IMR-90 (cell line): ENCODE measurements around the gene ZNF296. TPM values are rescaled to one million over a fixed set of nuclear protein-coding genes. Genes with fewer than 3 reads are reported as not detected.

Experiments used
- ATAC-seq: fragments of 200-7000 bp; cut with Tn5 transposase; 2 replicates; pipeline ENCODE4 v1.9.1; 2020; ENCODE audit warnings: low read depth, mild to moderate bottlenecking, moderate library complexity
- BruUV-seq: library from RNA; stranded (reverse); fragments of 400-500 nt; replicated peaks from 2 replicates; lab custom pipeline; 2021; lab: Mats Ljungman, UMichigan
- CTCF ChIA-PET: fragments of 300-600 bp; formaldehyde crosslinking; extraction: SDS; loops from one replicate; lab custom pipeline; 2021; ENCODE audit warnings: antibody characterized with exemption; lab: Yijun Ruan, JAX
- POLR2A ChIA-PET: fragments of 300-600 bp; sonication (Branson Sonifier 250); formaldehyde crosslinking; loops from one replicate; lab custom pipeline; 2022; ENCODE audit warnings: antibody characterized with exemption; ENCODE audit not compliant: unreplicated experiment; lab: Charles Lee
- DNase-seq: peaks from one replicate; pipeline ENCODE4 v3.0.0; 2013
- H2AFZ ChIP-seq: replicated peaks from 2 replicates; pipeline ENCODE3; 2013; ENCODE audit warnings: low read length, mild to moderate bottlenecking; ENCODE audit not compliant: poor library complexity
- H2AK5ac ChIP-seq: 2 replicates; pipeline ENCODE4 v1.6.1; 2013; ENCODE audit warnings: low read depth, low read length, inconsistent platforms
- H2AK9ac ChIP-seq: replicated peaks from 2 replicates; pipeline ENCODE3; 2013; ENCODE audit warnings: mild to moderate bottlenecking, low read depth, low read length, moderate library complexity; ENCODE audit not compliant: poor library complexity
- H2BK120ac ChIP-seq: 2 replicates; pipeline ENCODE4 v1.6.1; 2013; ENCODE audit warnings: low read depth, low read length, inconsistent platforms
- H2BK15ac ChIP-seq: 3 replicates; pipeline ENCODE4 v1.6.1; 2013; ENCODE audit warnings: low read depth, low read length, inconsistent platforms
- H2BK20ac ChIP-seq: 2 replicates; pipeline ENCODE4 v1.6.1; 2013; ENCODE audit warnings: low read depth, mild to moderate bottlenecking, inconsistent platforms, low read length, moderate library complexity
- H2BK5ac ChIP-seq: 2 replicates; pipeline ENCODE4 v1.6.1; 2013; ENCODE audit warnings: mild to moderate bottlenecking, low read depth, low read length, inconsistent platforms; ENCODE audit not compliant: poor library complexity, severe bottlenecking
- H3K14ac ChIP-seq: replicated peaks from 2 replicates; pipeline ENCODE4 v1.6.1; 2013; ENCODE audit warnings: low read depth, low read length, inconsistent platforms
- H3K18ac ChIP-seq: 2 replicates; pipeline ENCODE4 v1.6.1; 2013; ENCODE audit warnings: low read depth, low read length, control low read depth
- H3K23ac ChIP-seq: 2 replicates; pipeline ENCODE4 v1.6.1; 2013; ENCODE audit warnings: low read depth, low read length, inconsistent platforms
- H3K27ac ChIP-seq: 2 replicates; pipeline ENCODE4 v1.5.1; 2013; ENCODE audit warnings: mild to moderate bottlenecking, control low read depth, low read length; ENCODE audit not compliant: insufficient read depth
- H3K27me3 ChIP-seq: 2 replicates; pipeline ENCODE4 v1.6.1; 2013; ENCODE audit warnings: low read length; ENCODE audit not compliant: control insufficient read depth, insufficient read depth
- H3K36me3 ChIP-seq: 2 replicates; pipeline ENCODE4 v1.6.1; 2013; ENCODE audit warnings: low read length, mixed read lengths; ENCODE audit not compliant: control insufficient read depth, insufficient read depth
- H3K4ac ChIP-seq: 2 replicates; pipeline ENCODE4 v1.6.1; 2013; ENCODE audit warnings: low read depth, low read length, inconsistent platforms
- H3K4me1 ChIP-seq: 2 replicates; pipeline ENCODE4 v1.6.1; 2013; ENCODE audit warnings: low read length, mixed read lengths; ENCODE audit not compliant: control insufficient read depth, insufficient read depth
- H3K4me2 ChIP-seq: 2 replicates; pipeline ENCODE4 v1.6.1; 2013; ENCODE audit warnings: low read depth, mild to moderate bottlenecking, control low read depth, low read length, moderate library complexity
- H3K4me3 ChIP-seq: 2 replicates; pipeline ENCODE4 v1.5.1; 2013; ENCODE audit warnings: low read depth, mild to moderate bottlenecking, control low read depth, low read length, moderate library complexity; ENCODE audit not compliant: insufficient read depth
- H3K56ac ChIP-seq: 2 replicates; pipeline ENCODE4 v1.6.1; 2013; ENCODE audit warnings: low read length, inconsistent platforms; ENCODE audit not compliant: insufficient read depth; ENCODE audit errors: extremely low read depth
- H3K79me1 ChIP-seq, 2 experiments: 2 replicates each; pipeline ENCODE4 v1.6.1; 2013; ENCODE audit warnings: low read length in 2 of 2, inconsistent platforms in 1 of 2, low read depth in 1 of 2
- H3K9ac ChIP-seq: 2 replicates; pipeline ENCODE4 v1.6.1; 2013; ENCODE audit warnings: low read depth, low read length, control low read depth
- H3K9me1 ChIP-seq: 2 replicates; pipeline ENCODE4 v1.6.1; 2013; ENCODE audit warnings: low read length, inconsistent platforms; ENCODE audit not compliant: insufficient read depth
- H3K9me3 ChIP-seq: 2 replicates; pipeline ENCODE4 v1.6.1; 2013; ENCODE audit warnings: low read length; ENCODE audit not compliant: control insufficient read depth, insufficient read depth
- H4K20me1 ChIP-seq: 2 replicates; pipeline ENCODE4 v1.6.1; 2013; ENCODE audit warnings: low read length, inconsistent platforms; ENCODE audit not compliant: insufficient read depth
- H4K5ac ChIP-seq: 2 replicates; pipeline ENCODE4 v1.6.1; 2013; ENCODE audit warnings: mild to moderate bottlenecking, low read depth, low read length, control low read depth
- H4K8ac ChIP-seq, 2 experiments: 2 replicates each; pipeline ENCODE4 v1.6.1; 2013; ENCODE audit warnings: low read depth in 2 of 2, low read length in 2 of 2, control low read depth in 1 of 2, inconsistent platforms in 1 of 2
- H4K91ac ChIP-seq: 2 replicates; pipeline ENCODE4 v1.6.1; 2013; ENCODE audit warnings: low read depth, low read length, inconsistent platforms; ENCODE audit not compliant: insufficient read depth
- BHLHE40 ChIP-seq: fragments of 150-350 bp; IDR thresholded peaks from 2 replicates; pipeline ENCODE4 v1.6.1; 2016; ENCODE audit warnings: mild to moderate bottlenecking, low read depth, low read length
- CEBPB ChIP-seq: IDR thresholded peaks from 2 replicates; pipeline ENCODE4 v1.6.1; 2012; ENCODE audit warnings: low read depth, low read length, improper control_type of control experiment
- CHD1 ChIP-seq: IDR thresholded peaks from 2 replicates; pipeline ENCODE4 v1.6.1; 2012; ENCODE audit warnings: low read depth, low read length, improper control_type of control experiment
- FOS ChIP-seq: fragments of 150-350 bp; IDR thresholded peaks from 2 replicates; pipeline ENCODE4 v1.6.1; 2016; ENCODE audit warnings: low read depth, low read length
- MAFK ChIP-seq: IDR thresholded peaks from 2 replicates; pipeline ENCODE4 v1.6.1; 2012; ENCODE audit warnings: low read depth, low read length, improper control_type of control experiment
- MAZ ChIP-seq: IDR thresholded peaks from 2 replicates; pipeline ENCODE4 v1.6.1; 2012; ENCODE audit warnings: low read depth, mild to moderate bottlenecking, low read length, improper control_type of control experiment, moderate library complexity, borderline replicate concordance
- MXI1 ChIP-seq: IDR thresholded peaks from 2 replicates; pipeline ENCODE4 v1.6.1; 2012; ENCODE audit warnings: low read depth, mild to moderate bottlenecking, low read length, moderate library complexity, borderline replicate concordance
- NFE2L2 ChIP-seq: fragments of 150-350 bp; IDR thresholded peaks from 2 replicates; pipeline ENCODE4 v1.6.1; 2016; ENCODE audit warnings: low read depth, mild to moderate bottlenecking, low read length
- POLR2A ChIP-seq: IDR thresholded peaks from 2 replicates; pipeline ENCODE4 v1.6.1; 2012; ENCODE audit warnings: mild to moderate bottlenecking, low read depth, low read length
- RAD21 ChIP-seq: IDR thresholded peaks from 2 replicates; pipeline ENCODE4 v1.6.1; 2012; ENCODE audit warnings: low read length, improper control_type of control experiment
- RCOR1 ChIP-seq: IDR thresholded peaks from 2 replicates; pipeline ENCODE4 v1.6.1; 2012; ENCODE audit warnings: mild to moderate bottlenecking, low read length, improper control_type of control experiment; ENCODE audit not compliant: insufficient replicate concordance
- RFX5 ChIP-seq: IDR thresholded peaks from 2 replicates; pipeline ENCODE4 v1.8.0; 2012; ENCODE audit warnings: low read depth, mild to moderate bottlenecking, low read length, moderate library complexity
- SMC3 ChIP-seq: fragments of 150-350 bp; IDR thresholded peaks from 2 replicates; pipeline ENCODE4 v1.6.1; 2016; ENCODE audit warnings: low read depth, mild to moderate bottlenecking, antibody characterized with exemption, low read length, moderate library complexity
- WGBS, 2 experiments: methylation state at CpG; one replicate each; pipeline versions ENCODE4 v1.1.5 to v1.1.7; 2013; ENCODE audit warnings: missing lambda C conversion rate in 2 of 2; ENCODE audit not compliant: insufficient read length in 1 of 2; ENCODE audit errors: extremely low coverage in 2 of 2; 5-methylcytosine and 5-hydroxymethylcytosine counted together
- dilution Hi-C: fragments of 300-500 bp; cut with HindIII; formaldehyde crosslinking; loops from one replicate; pipeline ENCODE4 v1.14.3; 2018; ENCODE audit warnings: low sequenced_read_pairs; ENCODE audit not compliant: unreplicated experiment
- in situ Hi-C: fragments of 300-500 bp; cut with MboI; formaldehyde crosslinking; loops from 3 replicates; pipeline ENCODE4 v1.14.3; 2019; ENCODE audit warnings: low sequenced_read_pairs, inconsistent platforms, mixed read lengths
- intact Hi-C: fragments of 100-400 bp; cut with micrococcal nuclease; formaldehyde crosslinking; loops from 2 replicates; pipeline ENCODE4 v1.10.0; 2022
- polyA plus RNA-seq, 3 experiments: library from polyadenylated mRNA; depleted of rRNA; stranded (reverse); fragments of >200 nt; gene quantifications; 2 replicates each; pipeline ENCODE4 v1.2.3, GENCODE V29; 2012; ENCODE audit warnings: low replicate concordance in 1 of 3
- total RNA-seq: library from RNA; depleted of rRNA; stranded (reverse); fragments of >200 nt; gene quantifications from 2 replicates; pipeline ENCODE4 v1.2.3, GENCODE V29; 2012
- TF ChIP-seq, protein P1 (sequence below): fragments of 150-350 bp; IDR thresholded peaks from 2 replicates; pipeline ENCODE4 v1.6.1; 2017; ENCODE audit warnings: mild to moderate bottlenecking, antibody characterized with exemption, low read length, low read depth
- TF ChIP-seq, protein P2 (sequence below): fragments of 150-350 bp; IDR thresholded peaks from 2 replicates; pipeline ENCODE4 v1.6.1; 2016; ENCODE audit warnings: low read depth, mild to moderate bottlenecking, low read length, moderate library complexity, borderline replicate concordance
- TF ChIP-seq, protein P3 (sequence below): conservative IDR thresholded peaks from 2 replicates; pipeline ENCODE4 v1.5.1; 2012; ENCODE audit warnings: mild to moderate bottlenecking, low read depth, low read length, improper control_type of control experiment

The ZNF296 gene
- total and polyA plus RNA-seq, 2 of the 4 experiments (the other 2 are of a cell fraction): 0.10 TPM; not detected in 1

DNA sequence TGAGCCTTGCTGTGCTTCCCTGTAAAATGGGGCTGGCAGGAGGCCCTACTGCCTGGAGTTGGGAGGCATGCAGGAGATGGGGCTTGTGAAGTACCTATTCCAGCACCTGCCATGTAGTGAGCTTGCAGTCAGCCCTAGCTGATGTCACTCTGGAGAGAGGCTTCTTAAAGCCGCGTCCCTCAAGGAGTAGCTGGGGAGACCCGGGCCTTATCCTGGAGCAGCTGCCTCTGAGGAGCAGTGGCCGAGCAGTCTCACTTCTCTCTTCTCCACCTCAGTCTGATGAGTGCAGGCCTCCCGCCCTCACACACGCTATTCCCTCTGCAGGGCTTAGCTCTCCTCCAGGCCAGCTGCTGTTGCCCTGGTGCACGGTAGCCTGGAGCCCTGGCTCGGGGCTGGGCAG lies 19.4 kb downstream of the ZNF296 start:
- H3K9me3 ChIP-seq: no peaks in the 10 kb centered on the region

More for the DNA sequence above, 19.4 kb downstream of the ZNF296 start:
- dilution Hi-C loops: no loop called here
- intact Hi-C loops: no loop called here
- no peak overlapping the region for H4K8ac ChIP-seq
- H2BK15ac ChIP-seq: no peak overlapping the region
- H2BK120ac ChIP-seq: no peak overlapping the region
- DNase-seq (no peak), ATAC-seq (no peak)
- H2BK20ac ChIP-seq: no peak overlapping the region
- H2AFZ ChIP-seq: no peak overlapping the region
- no peak overlapping the region for H3K4me3 ChIP-seq
- no peak overlapping the region for H3K23ac ChIP-seq
- H3K9me1 ChIP-seq: peaks cover 2% of the 10 kb centered on the region; the same call in 1 of the 2 replicates
- no peaks in the 10 kb centered on the region for H3K27me3 ChIP-seq
- ChIA-PET CTCF (no interaction called here), POLR2A (no interaction called here)
- H4K91ac ChIP-seq: no peak overlapping the region
- no peak overlapping the region for H3K14ac ChIP-seq
- no peak overlapping the region for H3K56ac ChIP-seq
- peaks cover 16 to 47% of the 10 kb centered on the region in 2 experiments for H3K79me1 ChIP-seq
- peaks cover 44% of the 10 kb centered on the region for H4K20me1 ChIP-seq
- in situ Hi-C loops: no loop called here
- WGBS, 2 experiments: 100% methylated on average over 1 of the region's 8 CpGs; no CpG with 5 or more reads in 1 of the 2 experiments
- H3K36me3 ChIP-seq: peaks cover 84% of the 10 kb centered on the region
- TF ChIP-seq BHLHE40 (no peak), FOS (no peak), RFX5 (no peak), MXI1 (no peak), MAZ (no peak), NFE2L2 (no peak), RAD21 (no peak), CEBPB (no peak), SMC3 (no peak), POLR2A (no peak), MAFK (no peak), CHD1 (no peak), RCOR1 (no peak)
- TF ChIP-seq, protein P1, sequence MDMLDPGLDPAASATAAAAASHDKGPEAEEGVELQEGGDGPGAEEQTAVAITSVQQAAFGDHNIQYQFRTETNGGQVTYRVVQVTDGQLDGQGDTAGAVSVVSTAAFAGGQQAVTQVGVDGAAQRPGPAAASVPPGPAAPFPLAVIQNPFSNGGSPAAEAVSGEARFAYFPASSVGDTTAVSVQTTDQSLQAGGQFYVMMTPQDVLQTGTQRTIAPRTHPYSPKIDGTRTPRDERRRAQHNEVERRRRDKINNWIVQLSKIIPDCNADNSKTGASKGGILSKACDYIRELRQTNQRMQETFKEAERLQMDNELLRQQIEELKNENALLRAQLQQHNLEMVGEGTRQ: no peak
- TF ChIP-seq, protein P2, sequence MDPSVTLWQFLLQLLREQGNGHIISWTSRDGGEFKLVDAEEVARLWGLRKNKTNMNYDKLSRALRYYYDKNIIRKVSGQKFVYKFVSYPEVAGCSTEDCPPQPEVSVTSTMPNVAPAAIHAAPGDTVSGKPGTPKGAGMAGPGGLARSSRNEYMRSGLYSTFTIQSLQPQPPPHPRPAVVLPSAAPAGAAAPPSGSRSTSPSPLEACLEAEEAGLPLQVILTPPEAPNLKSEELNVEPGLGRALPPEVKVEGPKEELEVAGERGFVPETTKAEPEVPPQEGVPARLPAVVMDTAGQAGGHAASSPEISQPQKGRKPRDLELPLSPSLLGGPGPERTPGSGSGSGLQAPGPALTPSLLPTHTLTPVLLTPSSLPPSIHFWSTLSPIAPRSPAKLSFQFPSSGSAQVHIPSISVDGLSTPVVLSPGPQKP: no peak
- TF ChIP-seq, protein P3, sequence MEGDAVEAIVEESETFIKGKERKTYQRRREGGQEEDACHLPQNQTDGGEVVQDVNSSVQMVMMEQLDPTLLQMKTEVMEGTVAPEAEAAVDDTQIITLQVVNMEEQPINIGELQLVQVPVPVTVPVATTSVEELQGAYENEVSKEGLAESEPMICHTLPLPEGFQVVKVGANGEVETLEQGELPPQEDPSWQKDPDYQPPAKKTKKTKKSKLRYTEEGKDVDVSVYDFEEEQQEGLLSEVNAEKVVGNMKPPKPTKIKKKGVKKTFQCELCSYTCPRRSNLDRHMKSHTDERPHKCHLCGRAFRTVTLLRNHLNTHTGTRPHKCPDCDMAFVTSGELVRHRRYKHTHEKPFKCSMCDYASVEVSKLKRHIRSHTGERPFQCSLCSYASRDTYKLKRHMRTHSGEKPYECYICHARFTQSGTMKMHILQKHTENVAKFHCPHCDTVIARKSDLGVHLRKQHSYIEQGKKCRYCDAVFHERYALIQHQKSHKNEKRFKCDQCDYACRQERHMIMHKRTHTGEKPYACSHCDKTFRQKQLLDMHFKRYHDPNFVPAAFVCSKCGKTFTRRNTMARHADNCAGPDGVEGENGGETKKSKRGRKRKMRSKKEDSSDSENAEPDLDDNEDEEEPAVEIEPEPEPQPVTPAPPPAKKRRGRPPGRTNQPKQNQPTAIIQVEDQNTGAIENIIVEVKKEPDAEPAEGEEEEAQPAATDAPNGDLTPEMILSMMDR: no peak
- no peak overlapping the region for H3K27ac ChIP-seq
- H3K4ac ChIP-seq: no peak overlapping the region
- H4K5ac ChIP-seq: no peak overlapping the region
- H2AK9ac ChIP-seq: no peak overlapping the region
- no peak overlapping the region for H2AK5ac ChIP-seq
- no peak overlapping the region for H2BK5ac ChIP-seq
- no peak overlapping the region for H3K9ac ChIP-seq
- no peak overlapping the region for H3K4me2 ChIP-seq
- no peak overlapping the region for H3K18ac ChIP-seq
- no peaks in the 10 kb centered on the region for H3K4me1 ChIP-seq
- BruUV-seq: no TSS peak
